ENCODE measurements around the gene ZNF665.
A peak's percentile ranks its signal among the peaks of the same experiment; 100 is the strongest.
"Not testable (repeated sequence)": the region's sequence is repeated elsewhere in the genome, so short reads cannot be mapped to it uniquely, and the experiment has no call there.

Gene ZNF665

DNA sequence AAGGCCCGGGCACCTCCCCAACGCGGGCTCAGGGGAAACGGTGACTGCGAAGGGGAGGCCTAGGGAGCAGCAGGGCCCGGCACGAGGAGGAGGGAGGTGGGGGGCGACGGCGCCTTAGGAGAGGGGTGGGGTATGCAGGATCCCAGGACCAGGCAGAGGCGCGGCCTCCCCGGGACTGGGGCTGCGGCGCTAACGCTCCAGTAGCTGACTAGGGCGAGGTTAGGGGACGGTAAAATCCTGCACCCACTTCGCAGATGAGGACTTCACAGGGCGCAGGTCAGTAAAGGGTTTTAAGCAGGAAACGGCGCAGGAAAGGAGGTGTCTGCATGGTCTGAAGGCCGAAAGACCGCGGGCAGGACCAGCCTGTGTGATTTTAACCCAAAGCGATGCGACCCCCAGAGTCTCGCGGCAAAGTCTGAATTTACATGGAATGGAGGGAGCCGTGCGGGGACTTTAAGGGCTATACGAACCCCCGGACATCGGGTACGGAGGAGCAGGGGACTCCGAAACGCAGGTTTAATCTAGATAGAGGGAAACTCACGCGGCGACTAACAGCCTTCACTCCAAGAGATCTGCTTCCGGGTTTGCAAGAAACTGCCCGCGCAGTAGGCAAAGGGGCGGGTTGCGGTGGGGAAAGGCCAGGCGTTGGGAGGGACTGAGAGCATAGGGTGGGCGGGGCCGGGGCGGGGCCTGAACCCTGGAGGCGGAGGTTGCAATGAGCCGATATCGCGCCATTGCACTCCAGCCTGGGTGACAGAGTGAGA is at the start of gene ZNF665:
TSS of gene ZNF665 (minus strand) at position 588 of the 764 bp plus-strand sequence. CDS start 10,460 bp downstream, outside the sequence.
- DNase-seq = peak; percentile 76

DNA sequence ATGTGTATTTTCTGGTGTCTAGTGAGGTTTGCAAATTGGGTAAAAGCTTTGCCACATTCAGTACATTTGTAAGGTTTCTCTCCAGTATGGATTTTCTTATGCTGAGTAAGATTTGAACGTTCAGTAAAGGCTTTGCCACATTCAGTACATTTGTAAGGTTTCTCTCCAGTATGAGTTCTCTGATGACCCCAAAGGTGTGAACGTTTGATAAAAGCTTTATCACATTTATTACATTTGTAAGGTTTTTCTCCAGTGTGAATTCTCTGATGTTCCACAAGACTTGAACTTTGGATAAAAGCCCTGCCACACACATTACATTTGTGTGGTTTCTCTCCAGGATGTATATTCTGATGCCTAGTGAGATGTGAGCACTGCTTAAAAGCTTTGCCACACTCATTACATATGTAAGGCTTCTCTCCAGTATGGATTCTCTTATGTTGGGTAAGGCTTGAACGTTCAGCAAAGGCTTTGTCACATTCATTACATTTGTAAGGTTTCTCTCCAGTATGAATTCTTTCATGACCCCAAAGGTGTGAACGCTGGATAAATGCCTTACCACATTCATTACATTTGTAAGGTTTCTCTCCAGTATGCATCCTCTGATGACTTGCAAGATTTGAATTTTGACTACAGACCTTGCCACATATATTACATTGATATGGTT is 44.1 kb upstream of the ZNF665 start:
- DNase-seq = no peak

DNA sequence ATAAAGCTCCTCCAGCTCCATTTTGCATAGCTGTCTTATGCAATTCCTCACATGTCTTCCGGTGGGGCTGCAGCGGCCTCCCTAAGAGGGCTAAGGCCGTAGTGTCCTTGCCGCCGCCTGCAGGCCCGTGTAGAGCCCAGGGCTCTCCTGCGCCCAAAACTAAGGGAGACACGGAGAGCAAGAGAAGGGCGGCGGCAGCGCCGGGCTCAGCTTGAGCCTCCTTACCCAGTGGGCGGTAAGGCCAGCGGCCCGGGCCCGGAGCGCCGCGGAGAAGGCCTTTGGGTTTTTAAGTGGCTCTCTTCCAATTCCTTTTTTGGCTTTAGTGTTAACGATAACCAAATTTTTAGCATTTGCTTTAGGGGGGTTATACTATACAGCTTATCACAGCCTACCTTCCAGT is 31.4 kb upstream of the ZNF665 start:
- no peak for DNase-seq

DNA sequence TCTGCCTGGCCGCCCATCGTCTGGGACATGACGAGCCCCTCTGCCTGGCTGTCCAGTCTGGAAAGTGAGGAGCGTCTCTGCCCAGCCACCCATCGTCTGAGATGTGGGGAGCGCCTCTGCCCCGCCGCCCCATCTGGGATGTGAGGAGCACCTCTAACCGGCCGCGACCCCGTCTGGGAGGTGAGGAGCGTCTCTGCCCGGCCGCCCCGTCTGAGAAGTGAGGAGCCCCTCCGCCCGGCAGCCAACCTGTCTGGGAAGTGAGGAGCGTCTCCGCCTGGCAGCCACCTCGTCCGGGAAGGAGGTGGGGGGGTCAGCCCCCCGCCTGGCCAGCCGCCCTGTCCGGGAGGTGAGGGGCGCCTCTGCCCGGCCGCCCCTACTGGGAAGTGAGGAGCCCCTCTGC is 29.6 kb upstream of the ZNF665 start:
- not testable (repeated sequence) for DNase-seq

DNA sequence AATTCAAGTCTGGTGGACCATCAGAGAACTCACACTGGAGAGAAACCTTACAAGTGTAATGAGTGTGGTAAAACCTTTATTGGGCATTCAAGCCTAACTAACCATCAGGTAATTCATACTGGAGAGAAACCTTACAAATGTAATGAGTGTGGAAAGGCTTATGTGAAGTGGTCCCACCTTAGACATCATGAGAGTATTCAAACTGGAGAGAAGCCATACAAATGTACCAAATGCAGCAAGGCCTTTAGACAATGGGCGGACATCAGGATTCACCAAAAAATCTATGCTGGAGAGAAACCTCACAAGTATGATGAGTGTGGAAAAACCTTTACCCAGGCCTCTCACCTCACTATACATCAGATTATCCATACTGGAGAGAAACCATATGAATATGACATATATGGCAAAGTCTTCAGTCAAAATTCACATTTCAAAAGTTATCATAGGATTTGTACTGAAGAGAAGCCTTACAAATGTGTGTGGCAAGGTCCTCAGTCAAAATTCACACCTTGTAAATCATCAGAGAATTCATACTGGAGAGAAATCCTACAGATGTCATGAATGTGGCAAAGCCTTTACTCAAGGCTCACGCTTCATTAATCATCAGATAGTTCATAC is 19.7 kb upstream of the ZNF665 start:
- DNase-seq = no peak

DNA sequence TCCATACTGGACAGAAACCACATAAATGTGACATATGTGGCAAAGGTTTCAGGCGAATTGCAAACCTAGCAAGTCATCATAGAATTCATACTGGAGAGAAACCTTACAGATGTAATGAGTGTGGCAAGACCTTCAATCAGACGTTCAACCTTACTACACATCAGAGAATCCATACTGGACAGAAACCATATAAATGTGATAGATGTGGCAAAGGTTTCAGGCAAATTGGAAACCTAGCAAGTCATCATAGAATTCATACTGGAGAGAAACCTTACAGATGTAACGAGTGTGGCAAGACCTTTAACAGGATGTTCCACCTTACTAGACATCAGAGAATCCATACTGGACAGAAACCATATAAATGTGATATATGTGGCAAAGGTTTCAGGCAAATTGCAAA is 18.4 kb upstream of the ZNF665 start:
- not testable (repeated sequence) for DNase-seq

DNA sequence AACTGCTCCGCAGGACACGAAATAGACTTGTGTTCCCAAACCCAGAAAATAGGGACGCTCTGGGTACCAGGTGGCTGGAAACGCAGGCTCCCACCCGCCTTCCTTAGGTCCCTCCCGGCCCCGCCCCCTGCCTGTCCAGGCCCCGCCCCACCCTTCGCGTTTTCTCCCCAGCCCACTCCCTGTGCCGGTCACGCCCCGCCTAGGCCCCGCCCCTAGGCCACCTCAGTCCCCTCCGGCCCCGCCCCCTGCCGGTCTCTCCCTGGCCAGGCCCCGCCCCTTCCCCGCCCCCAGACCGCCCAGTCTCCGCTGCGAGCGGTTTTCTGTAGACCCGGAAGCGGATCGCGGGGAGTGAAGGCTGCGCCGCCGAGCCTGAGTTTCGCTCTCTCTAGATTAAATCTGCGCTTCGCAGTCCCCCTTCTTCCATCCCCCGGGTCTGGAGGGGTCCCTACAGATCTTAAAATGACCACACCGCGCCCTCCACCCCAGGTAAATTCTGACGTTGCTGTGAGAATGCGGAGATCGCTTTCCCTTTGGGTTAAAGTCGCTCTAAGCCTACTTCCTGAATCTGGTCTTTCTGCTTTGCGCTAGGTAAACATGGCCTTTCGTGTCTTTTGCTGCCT is 3.7 kb upstream of the ZNF665 start:
- peak; percentile 78 for DNase-seq

DNA sequence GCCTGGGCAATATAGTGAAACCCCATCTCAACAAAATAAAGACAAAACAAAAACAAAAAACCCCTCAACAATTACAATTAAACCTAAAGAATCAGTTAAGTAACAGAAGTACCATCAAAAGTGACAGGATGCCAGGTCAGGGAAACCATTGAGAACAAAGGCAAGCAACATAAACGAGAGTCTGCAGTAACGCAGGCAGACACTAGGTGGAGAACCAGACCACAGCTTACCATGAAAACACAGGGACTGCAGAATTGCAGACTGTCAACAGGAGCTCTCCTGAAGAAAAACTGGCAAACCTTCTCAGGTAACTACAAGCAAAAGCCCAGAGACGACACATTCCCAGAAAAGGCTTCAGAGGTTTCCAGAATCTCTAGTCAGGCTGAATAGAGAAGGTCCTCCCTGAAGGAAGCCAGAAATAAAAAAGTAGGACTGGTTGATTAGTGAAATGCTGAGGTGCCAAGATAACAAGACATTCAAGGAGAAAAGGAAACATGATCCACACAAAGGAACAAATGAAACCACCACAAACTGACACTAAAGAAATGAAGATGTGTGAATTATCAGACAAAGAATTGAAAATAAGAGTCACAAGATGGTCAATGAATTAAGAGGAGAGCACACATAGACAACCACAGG is 2.2 kb upstream of the ZNF665 start:
- DNase-seq = peak; percentile 74

DNA sequence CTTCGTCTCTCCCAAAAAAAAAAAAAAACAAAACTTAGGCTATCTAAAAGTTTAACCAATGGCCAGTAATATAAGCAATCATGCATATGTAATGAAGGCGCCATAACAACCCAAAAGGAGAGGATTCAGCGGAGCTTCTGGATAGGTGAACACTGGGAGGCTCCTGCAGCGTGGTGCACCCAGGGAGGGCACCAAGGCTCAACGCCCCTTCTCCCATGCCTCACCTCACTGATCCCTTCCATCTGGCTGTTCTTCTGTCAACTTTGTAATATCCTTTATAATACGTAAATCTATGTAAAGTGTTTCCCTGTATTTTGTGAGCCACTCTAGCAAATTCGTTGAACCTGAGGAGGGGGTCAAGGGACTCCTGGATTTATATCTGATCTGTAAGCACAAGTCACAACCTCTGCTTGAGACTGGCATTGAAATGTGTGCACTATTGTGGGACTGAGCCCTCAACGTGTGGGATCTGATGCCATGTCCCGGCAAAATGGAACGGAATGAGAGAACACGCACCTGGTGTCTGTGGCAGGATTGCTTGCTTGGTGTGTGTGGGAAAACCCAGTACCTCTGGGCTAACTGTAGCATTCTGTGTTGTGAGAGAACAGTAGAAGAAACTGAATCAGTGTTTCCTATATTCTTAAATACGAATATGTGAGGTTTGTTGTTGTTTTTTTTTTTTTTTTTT is 521 bp upstream of the ZNF665 start:
- no peak for DNase-seq

DNA sequence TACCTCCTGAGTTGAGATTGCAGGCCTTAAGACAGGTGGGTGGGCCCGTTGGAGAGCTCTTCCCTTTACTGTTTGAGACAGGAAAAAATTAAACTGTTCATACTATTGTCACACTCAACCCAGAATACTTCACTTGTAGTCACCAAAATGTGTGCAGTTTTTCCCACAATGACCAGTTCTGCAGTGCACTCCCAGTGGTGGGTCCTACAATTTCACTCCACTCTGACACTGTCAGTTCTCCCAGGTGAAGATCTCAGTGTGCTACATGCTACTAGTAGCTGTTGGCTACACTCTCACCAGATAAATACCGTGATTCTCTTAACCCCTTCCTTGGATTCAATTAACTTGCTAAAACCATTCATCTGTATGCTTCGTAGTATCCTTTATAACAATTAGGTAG is 2.9 kb downstream of the ZNF665 start:
- no peak for DNase-seq

DNA sequence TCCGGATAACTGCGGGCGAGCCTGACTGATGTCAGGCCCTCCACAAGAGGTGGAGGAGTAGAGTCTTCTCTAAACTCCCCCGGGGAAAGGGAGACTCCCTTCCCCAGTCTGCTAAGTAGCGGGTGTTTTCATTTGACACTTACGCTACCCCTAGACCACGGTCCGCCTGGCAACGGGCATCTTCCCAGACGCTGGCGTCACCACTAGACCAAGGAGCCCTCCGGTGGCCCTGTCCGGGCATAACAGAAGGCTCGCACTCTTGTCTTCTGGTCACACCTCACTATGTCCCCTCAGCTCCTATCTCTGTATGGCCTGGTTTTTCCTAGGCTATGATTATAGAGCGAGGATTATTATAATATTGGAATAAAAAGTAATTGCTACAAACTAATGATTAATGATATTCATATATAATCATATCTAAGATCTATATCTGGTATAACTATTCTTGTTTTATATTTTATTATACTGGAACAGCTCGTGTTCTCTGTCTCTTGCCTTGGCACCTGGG is 3.4 kb downstream of the ZNF665 start:
- not testable (repeated sequence) for DNase-seq

DNA sequence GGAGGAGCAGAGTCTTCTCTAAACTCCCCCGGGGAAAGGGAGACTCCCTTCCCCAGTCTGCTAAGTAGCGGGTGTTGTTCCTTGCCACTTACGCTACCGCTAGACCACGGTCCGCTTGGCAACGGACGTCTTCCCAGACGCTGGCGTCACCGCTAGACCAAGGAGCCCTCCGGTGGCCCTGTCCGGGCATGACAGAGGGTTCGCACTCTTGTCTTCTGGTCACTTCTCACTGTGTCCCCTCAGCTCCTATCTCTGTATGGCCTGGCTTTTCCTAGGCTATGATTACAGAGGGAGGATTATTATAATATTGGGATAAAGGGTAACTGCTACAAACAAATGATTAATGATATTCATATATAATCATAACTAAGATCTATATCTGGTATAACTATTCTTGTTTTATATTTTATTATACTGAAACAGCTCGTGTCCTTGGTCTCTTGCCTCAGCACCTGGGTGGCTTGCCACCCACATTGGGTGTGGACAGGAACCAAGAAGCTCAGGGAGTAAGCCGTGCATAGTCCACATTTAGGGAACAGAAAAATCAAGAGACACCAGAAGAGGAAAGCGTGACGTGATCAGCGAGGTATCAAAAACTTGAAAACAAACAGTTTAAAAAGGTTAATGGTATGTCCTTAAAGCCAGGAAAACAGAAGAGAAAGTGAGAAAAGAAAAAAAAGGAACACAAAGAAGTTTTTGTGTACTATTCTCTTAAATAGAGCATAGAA is 7.8 kb downstream of the ZNF665 start:
- not testable (repeated sequence) for DNase-seq

DNA sequence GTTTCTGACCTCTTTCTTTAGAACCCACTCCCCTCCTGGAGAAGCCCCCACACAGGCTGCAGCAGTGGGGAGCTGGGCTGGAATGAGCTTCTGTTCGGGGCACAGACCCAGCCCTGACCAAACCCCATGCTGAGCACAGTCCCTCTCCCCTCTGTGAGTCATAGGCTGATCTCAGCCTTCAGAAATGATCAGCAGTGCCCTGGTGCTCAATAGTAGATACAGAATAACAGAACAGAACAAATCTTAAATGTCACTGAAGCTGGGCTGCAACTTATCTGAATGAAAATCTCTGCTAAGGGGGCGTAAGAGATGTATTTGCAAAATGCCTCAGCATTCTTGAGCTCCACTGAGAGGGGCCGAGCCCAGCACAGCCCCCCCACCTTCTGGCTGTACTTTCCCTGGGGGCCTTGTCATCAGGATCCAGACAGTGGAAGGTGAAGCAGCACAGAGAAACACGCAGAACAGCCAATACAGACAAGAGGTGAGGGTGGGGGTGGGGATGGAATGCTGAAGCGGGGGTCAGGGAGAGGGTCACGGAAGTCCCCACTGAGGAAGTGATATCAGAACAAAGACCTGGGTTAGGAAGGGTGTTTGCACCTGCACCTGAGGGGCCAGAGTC is 9.9 kb downstream of the ZNF665 start:
- no peak for DNase-seq

DNA sequence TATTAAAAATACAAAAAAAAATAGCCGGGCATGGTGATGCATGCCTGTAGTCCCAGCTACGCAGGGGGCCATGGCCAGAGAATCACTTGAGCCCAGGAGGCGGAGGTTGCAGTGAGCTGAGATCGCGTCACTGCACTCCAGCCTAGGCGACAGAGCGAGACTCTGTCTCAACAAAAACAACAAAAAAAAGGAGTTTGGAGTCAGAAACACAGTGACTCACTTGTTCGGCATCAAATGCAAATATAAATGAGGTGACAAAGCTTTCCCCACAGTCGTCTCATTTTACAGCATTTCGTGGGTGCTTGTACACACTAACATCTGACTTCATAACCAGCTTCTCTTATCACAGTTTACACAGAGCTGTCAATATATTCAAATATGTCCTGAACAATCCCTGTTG is 11.0 kb downstream of the ZNF665 start:
- no peak for DNase-seq

DNA sequence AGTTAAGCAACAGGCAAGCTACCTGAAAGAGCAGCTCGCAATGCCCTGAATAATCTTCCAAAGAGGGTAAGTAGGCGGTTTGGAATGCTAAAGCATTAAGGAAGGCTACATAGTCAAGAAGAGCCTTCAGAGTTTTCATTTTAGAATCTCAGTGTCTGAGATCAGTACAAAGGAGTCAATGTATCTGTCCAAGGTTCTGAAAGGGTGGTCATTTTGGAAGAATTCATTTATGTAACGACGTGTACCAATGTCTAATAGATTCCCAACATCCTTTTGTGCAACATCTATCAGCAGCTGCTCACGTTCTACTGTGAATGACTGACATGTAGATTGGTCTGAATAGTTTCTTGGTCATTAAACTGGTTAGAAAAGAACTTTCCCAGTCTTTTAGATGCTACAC is 15.2 kb downstream of the ZNF665 start:
- DNase-seq = no peak

DNA sequence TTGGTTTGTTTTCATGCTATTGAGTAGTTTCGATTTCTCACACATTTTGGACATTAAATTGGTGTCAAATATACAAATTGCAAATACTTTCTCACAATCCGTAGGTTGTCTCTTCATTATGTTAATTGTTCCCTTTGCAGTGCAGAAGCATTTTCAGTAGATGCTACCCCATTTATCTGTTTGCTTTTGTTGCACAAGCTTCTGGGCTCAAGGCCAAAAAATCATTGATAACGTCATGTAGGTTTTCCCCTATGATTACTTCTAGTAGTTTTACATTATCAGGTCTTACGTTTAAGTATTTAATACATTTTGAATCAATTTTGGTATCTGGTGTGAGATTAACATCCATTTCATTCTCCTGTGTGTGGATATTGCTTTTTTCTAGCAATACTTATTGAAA is 20.3 kb downstream of the ZNF665 start:
- no peak for DNase-seq

DNA sequence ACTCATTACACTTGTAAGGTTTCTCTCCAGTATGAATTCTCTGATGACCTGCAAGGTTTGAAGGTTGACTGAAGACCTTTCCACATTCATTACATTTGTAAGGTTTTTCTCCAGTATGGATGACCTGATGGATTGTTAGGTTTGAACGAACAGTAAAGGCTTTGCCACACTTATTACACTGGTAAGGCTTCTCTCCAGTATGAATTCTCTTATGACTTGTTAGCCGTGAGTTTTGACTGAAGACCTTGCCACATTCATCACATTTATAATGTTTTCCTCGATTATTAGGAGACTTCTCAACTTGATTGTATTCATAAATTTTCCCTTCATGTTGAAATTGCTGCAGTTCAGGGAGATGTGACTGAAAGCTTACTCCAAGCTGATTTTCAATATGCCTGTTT is 27.5 kb downstream of the ZNF665 start:
- DNase-seq = no peak

DNA sequence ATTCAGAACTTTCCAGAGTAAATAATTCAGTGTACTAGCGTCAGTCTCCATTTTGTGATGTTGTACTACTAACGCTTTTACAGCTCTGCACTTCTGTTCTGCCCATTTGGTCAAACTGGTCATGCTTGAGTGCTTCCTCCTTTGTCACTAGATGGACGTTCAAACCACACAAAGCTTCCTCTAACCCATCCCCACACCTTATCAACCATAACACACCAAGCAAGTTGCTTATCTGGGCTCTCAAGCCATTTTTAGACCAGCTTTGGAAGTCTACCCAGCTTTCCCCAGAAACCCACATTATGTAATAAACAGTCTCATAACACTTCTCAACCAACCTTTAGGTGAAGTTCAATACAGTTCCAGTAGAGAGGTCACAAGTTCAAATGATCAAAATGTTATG is 32.0 kb downstream of the ZNF665 start:
- DNase-seq = no peak

DNA sequence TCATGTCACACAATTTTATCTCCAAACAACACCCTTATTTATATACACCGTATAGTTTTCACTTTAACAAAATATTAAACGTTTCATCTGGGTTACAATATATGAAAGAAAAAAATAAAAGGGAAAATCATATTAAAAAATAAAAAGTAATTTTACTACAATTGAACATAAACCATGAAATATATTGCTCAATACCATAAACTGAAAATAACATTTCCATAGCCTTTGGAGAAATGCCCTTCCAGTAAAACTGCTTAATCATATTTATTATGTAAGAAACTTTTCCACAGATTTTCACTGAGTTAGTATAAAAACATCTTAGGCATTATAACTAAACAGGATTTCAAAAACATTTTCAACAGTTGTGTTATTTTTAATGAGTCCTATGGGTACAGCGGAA is 32.8 kb downstream of the ZNF665 start:
- DNase-seq = no peak

DNA sequence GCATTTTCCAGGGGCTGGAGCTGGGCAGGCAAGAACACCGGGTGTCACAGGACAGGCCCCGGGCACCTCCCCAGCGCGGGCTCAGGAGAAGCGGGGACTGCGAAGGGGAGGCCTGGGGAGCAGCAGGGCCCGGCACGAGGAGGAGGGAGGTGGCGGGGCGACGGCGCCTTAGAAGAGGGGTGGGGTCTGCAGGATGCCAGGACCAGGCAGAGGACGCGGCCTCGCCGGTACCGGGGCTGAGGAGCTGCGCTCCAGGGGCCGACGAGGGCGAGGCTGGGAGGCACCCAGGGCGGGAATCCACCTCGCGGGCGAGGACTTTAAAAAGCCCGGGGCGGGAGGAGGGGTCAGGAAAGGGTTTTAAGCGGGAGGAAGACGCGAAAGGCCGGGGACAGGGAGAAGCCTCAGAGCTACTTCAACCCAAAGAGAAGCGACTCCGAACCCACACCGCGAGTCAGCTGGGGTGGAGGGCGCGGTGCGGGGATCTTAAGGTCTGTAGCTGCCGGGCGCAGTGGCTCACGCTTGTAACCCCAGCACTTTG is 35.0 kb downstream of the ZNF665 start:
- peak; percentile 20 for DNase-seq

DNA sequence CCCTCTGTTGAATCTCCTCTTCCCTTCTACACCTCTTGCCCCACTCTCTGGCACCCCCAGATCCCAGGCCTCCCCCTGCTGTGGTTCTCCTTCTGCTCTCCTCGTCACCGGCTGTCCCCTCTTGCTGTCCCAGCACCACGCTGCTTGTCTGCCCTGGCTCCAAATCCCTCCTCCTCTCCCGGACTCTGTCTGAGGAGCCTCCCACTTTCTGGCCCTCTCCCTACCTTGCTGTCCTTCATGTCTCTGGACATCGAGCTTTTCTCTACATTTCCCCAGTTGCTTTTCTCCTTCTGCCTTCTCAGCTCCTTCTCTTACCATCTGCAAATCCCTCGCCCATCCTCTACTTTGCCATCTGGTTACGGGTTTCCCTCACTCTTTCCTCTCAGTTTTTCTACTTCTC is 35.5 kb downstream of the ZNF665 start:
- DNase-seq = no peak

Measured in DMS79 (cell line).